Stimulated activated CD4-positive, alpha-beta T cell treated with anti-CD3 and anti-CD28 coated beads, Interleukin-1b, Interleukin-23, amount 100 ng/mL, for 4 hours (primary cell): ENCODE measurements around the gene CGB8.

Experiments used
- DNase-seq, 2 donors: peaks; one replicate each; pipeline ENCODE4 v3.0.0-alpha.2; 2020; ENCODE audit warnings: low read depth in 2 of 2

Gene CGB8

GRCh38 chr19:49006905-49007304, 42.0 kb downstream of the CGB8 start:
- DNase-seq, result no peak

- DNase-seq, result no peak
Measured at GRCh38 chr19:49004964-49005614, 43.8 kb downstream of the CGB8 start.

- no peak for DNase-seq
Measured at GRCh38 chr19:49004133-49004532, 44.8 kb downstream of the CGB8 start.

- DNase-seq, result peak; percentile 47 to 62
Measured at GRCh38 chr19:48999481-49000325, 49.2 kb downstream of the CGB8 start.

- DNase-seq, result no peak
Measured at GRCh38 chr19:48997972-48998371, 50.9 kb downstream of the CGB8 start.
